Subcutaneous adipose tissue (tissue), 4 donors: ENCODE measurements around the gene NOXO1. TPM values are rescaled to one million over a fixed set of nuclear protein-coding genes. Genes with fewer than 3 reads are reported as not detected.

Experiments
- CTCF ChIP-seq: fragments of 450-650 bp; IDR thresholded peaks from one replicate; pipeline ENCODE4 v1.5.1; 2016; ENCODE audit warnings: low read depth, mild to moderate bottlenecking, control low read depth, antibody characterized with exemption, moderate library complexity
- total RNA-seq, 4 donors: library from RNA; depleted of rRNA; stranded (reverse); fragments of >200 nt; gene quantifications; one replicate each; pipeline ENCODE4 v1.1.0, GENCODE V29; 2016

Gene NOXO1
- total RNA-seq, 4 donors from 2014 or later, result not detected

GRCh38 chr16:1973461-1974156, 7.7 kb downstream of the NOXO1 start:
- TF ChIP-seq CTCF, result no peak

GRCh38 chr16:1972490-1972877, 8.8 kb downstream of the NOXO1 start:
- no peak for TF ChIP-seq CTCF

- TF ChIP-seq CTCF, result no peak
These were observed 9.3 kb downstream of the NOXO1 start, which contains the start of gene TBL3 for GRCh38 chr16:1971796-1972489. Gene TBL3, plus strand, starts transcription at chr16:1972053. Its CDS starts 112 bp downstream, at chr16:1972165.

- no peak for TF ChIP-seq CTCF
These were observed 12.9 kb downstream of the NOXO1 start for GRCh38 chr16:1968146-1968953.

- TF ChIP-seq CTCF, result no peak
These were observed 14.8 kb downstream of the NOXO1 start, which contains the start of gene RNF151 for GRCh38 chr16:1966460-1966859. Gene RNF151, plus strand, starts transcription at chr16:1966856. Its CDS starts 26 bp downstream, at chr16:1966882.

- TF ChIP-seq CTCF, result no peak
These were observed 15.8 kb downstream of the NOXO1 start for GRCh38 chr16:1965396-1966001.
